Tibial artery (tissue), 4 donors: ENCODE data around the gene ADCY5.

Experiments
- DNase-seq, 2 donors: peaks; one replicate each; pipeline ENCODE4 v3.0.0-alpha.2; 2019
- H3K27ac ChIP-seq, 2 donors: fragments of 200-600 bp; sonication (generic) in 1 of 2; 1 replicate in 1 of 2; 2 replicates in 1 of 2; pipeline ENCODE4 v1.5.1; 2018 to 2019; ENCODE audit warnings: mild to moderate bottlenecking in 1 of 2
- H3K27me3 ChIP-seq, 2 donors: fragments of 200-600 bp; sonication (generic) in 1 of 2; one replicate each; pipeline versions ENCODE4 v1.5.1 to v1.6.0; 2016 to 2019
- H3K36me3 ChIP-seq, 3 donors: fragments of 200-600 bp; sonication (generic) in 2 of 3; one replicate each; pipeline ENCODE4 v1.5.1; 2016 to 2019; ENCODE audit warnings: mild to moderate bottlenecking in 2 of 3
- H3K4me1 ChIP-seq, 4 donors: fragments of 200-600 bp; sonication (generic) in 2 of 4; 1 replicate in 3 of 4; 2 replicates in 1 of 4; pipeline ENCODE4 v1.5.1; 2016 to 2019
- H3K4me3 ChIP-seq, 2 donors: fragments of 200-600 bp; sonication (generic) in 1 of 2; 1 replicate in 1 of 2; 2 replicates in 1 of 2; pipeline ENCODE4 v1.5.1; 2018 to 2019; ENCODE audit warnings: mild to moderate bottlenecking in 2 of 2
- H3K9me3 ChIP-seq, 3 donors: fragments of 200-600 bp; sonication (generic) in 1 of 3; one replicate each; pipeline ENCODE4 v1.5.1; 2016 to 2019
- CTCF ChIP-seq, 2 experiments: fragments of 200-600 bp in 1 of 2; fragments of 450-650 bp in 1 of 2; IDR thresholded peaks; one replicate each; pipeline ENCODE4 v1.5.1; 2017 to 2019; ENCODE audit warnings: antibody characterized with exemption in 2 of 2, mild to moderate bottlenecking in 1 of 2, moderate library complexity in 1 of 2
- intact Hi-C: fragments of 100-400 bp; cut with DNase I; formaldehyde crosslinking; loops from one replicate; pipeline ENCODE4 v1.15.0; 2023; ENCODE audit warnings: low total_unique reads

Gene ADCY5

GRCh38 chr3:123447749-123448517, 957 bp downstream of the ADCY5 start:
- Histone ChIP-seq H3K4me1 (peaks cover 0 to 41% (median 14%) of the 10 kb centered on the region in 4 donors), H3K9me3 (no peaks in the 10 kb centered on the region), H3K4me3 (peak overlapping the region; percentile 78), H3K36me3 (no peaks in the 10 kb centered on the region), H3K27me3 (no peaks in the 10 kb centered on the region), H3K27ac (peak overlapping the region; percentile 90 to 96)
- no peak for DNase-seq
- peak in 1 of 2 experiments; percentile 65 for TF ChIP-seq CTCF (IDR thresholded peaks at IDR 0.05)
- intact Hi-C loops, result loop anchor here (2.0 kb wide), 1 partner anchor 119 kb away; no protein-coding TSS in a partner anchor

- Histone ChIP-seq H3K27ac (peak overlapping the region; percentile 90 to 96), H3K4me1 (peaks cover 0 to 47% (median 16%) of the 10 kb centered on the region in 4 donors), H3K9me3 (no peaks in the 10 kb centered on the region), H3K4me3 (peak overlapping the region; percentile 78), H3K27me3 (no peaks in the 10 kb centered on the region), H3K36me3 (no peaks in the 10 kb centered on the region)
- TF ChIP-seq CTCF (IDR thresholded peaks at IDR 0.05), result no peak
- no peak for DNase-seq
- intact Hi-C loops, result loop anchor here (2.0 kb wide), 1 partner anchor 119 kb away; no protein-coding TSS in a partner anchor
These were observed 1.5 kb downstream of the ADCY5 start for GRCh38 chr3:123447416-123447748.

- intact Hi-C loops, result loop anchor here (2.0 kb wide), 1 partner anchor 118 kb away; no protein-coding TSS in a partner anchor
- TF ChIP-seq CTCF (IDR thresholded peaks at IDR 0.05), result no peak
- no peak for DNase-seq
- H3K27ac ChIP-seq, result peak overlapping the region; percentile 90 to 96
- H3K27me3 ChIP-seq, result no peaks in the 10 kb centered on the region
- H3K4me1 ChIP-seq, result peaks cover 0 to 54% (median 18%) of the 10 kb centered on the region in 4 donors
- no peaks in the 10 kb centered on the region for H3K9me3 ChIP-seq
- H3K4me3 ChIP-seq, result peak overlapping the region; percentile 78
- H3K36me3 ChIP-seq, result no peaks in the 10 kb centered on the region
These were observed 2.2 kb downstream of the ADCY5 start for GRCh38 chr3:123446610-123447109.

GRCh38 chr3:123446210-123446609, 2.7 kb downstream of the ADCY5 start:
- Histone ChIP-seq H3K4me3 (peak overlapping the region; percentile 78), H3K9me3 (no peaks in the 10 kb centered on the region), H3K27me3 (no peaks in the 10 kb centered on the region), H3K36me3 (no peaks in the 10 kb centered on the region), H3K4me1 (peaks cover 0 to 59% (median 18%) of the 10 kb centered on the region in 4 donors), H3K27ac (peak overlapping the region; percentile 90 to 96)
- intact Hi-C loops, result loop anchor here (2.0 kb wide), 1 partner anchor 117 kb away; no protein-coding TSS in a partner anchor
- no peak for DNase-seq
- TF ChIP-seq CTCF (IDR thresholded peaks at IDR 0.05), result no peak

- no peaks in the 10 kb centered on the region for H3K27me3 ChIP-seq
- peak overlapping the region; percentile 78 for H3K4me3 ChIP-seq
- H3K4me1 ChIP-seq, result peaks cover 0 to 60% (median 18%) of the 10 kb centered on the region in 4 donors
- H3K36me3 ChIP-seq, result no peaks in the 10 kb centered on the region
- H3K9me3 ChIP-seq, result no peaks in the 10 kb centered on the region
- intact Hi-C loops, result loop anchor here (2.0 kb wide), 1 partner anchor 117 kb away; no protein-coding TSS in a partner anchor
- DNase-seq, result no peak
- H3K27ac ChIP-seq, result peak overlapping the region; percentile 90 to 96
- TF ChIP-seq CTCF (IDR thresholded peaks at IDR 0.05), result no peak
These were observed 3.2 kb downstream of the ADCY5 start for GRCh38 chr3:123445702-123446101.
